HEK293 (cell line): Measurements from ENCODE around the gene KCNIP4.

Experiments
- CTCF ChIA-PET: fragments of 350-600 bp; formaldehyde crosslinking; extraction: SDS; loops from one replicate; lab custom pipeline; 2021; ENCODE audit warnings: antibody characterized with exemption; lab: Yijun Ruan, JAX
- POLR2A ChIA-PET: fragments of 300-600 bp; formaldehyde crosslinking; extraction: SDS; loops from one replicate; lab custom pipeline; 2020; ENCODE audit warnings: antibody characterized with exemption, inconsistent platforms; lab: Yijun Ruan, JAX
- H3K27ac ChIP-seq: fragments of 200-500 bp; sonication (Bioruptor generic); 2 replicates; pipeline ENCODE4 v1.5.1; 2014; ENCODE audit warnings: low read depth, low read length, control low read depth, inconsistent platforms; ENCODE audit errors: extremely low read depth
- H3K36me3 ChIP-seq, 2 experiments: fragments of 200-500 bp in 1 of 2; sonication (Bioruptor generic) in 1 of 2; 1 replicate in 1 of 2; 2 replicates in 1 of 2; pipeline ENCODE4 v1.5.1; 2014 to 2017; ENCODE audit warnings: inconsistent platforms in 2 of 2, low read length in 2 of 2; ENCODE audit not compliant: control insufficient read depth in 2 of 2, insufficient read depth in 1 of 2
- H3K4me1 ChIP-seq: fragments of 200-500 bp; sonication (Bioruptor generic); 2 replicates; pipeline ENCODE4 v1.5.1; 2014; ENCODE audit warnings: mild to moderate bottlenecking, low read length, inconsistent platforms; ENCODE audit not compliant: control insufficient read depth, insufficient read depth
- H3K4me3 ChIP-seq: 2 replicates; pipeline ENCODE4 v1.5.1; 2011; ENCODE audit warnings: low read depth, mild to moderate bottlenecking, control low read depth, low read length, moderate library complexity
- H3K9me3 ChIP-seq: fragments of 200-500 bp; sonication (Bioruptor generic); 2 replicates; pipeline ENCODE4 v1.5.1; 2014; ENCODE audit warnings: low read depth, low read length, inconsistent platforms; ENCODE audit not compliant: control insufficient read depth, insufficient read depth
- BCL11B ChIP-seq: fragments of 450-650 bp; formaldehyde crosslinking; IDR thresholded peaks from 2 replicates; pipeline ENCODE4 v1.5.1; 2016; ENCODE audit warnings: low read depth, missing biosample characterization, missing genetic modification characterization
- EGR2 ChIP-seq: fragments of 450-650 bp; formaldehyde crosslinking; IDR thresholded peaks from 2 replicates; pipeline ENCODE4 v1.5.1; 2016; ENCODE audit warnings: low read depth, missing biosample characterization, missing genetic modification characterization
- ELK4 ChIP-seq: IDR thresholded peaks from 2 replicates; pipeline ENCODE4 v1.6.1; 2011; ENCODE audit warnings: mild to moderate bottlenecking, low read depth, low read length, borderline replicate concordance
- HOXD13 ChIP-seq: sonication (generic); formaldehyde crosslinking; IDR thresholded peaks from 2 replicates; pipeline ENCODE4 v1.8.0; 2022; ENCODE audit warnings: missing genetic modification reagents, borderline replicate concordance
- KLF7 ChIP-seq: fragments of 450-650 bp; formaldehyde crosslinking; IDR thresholded peaks from 2 replicates; pipeline ENCODE4 v1.5.1; 2016; ENCODE audit warnings: missing biosample characterization, missing genetic modification characterization, borderline replicate concordance
- REPIN1 ChIP-seq: fragments of 450-650 bp; formaldehyde crosslinking; IDR thresholded peaks from 2 replicates; pipeline ENCODE4 v1.5.1; 2017; ENCODE audit warnings: missing biosample characterization, missing genetic modification characterization, low read depth
- ZBTB11 ChIP-seq: fragments of 450-650 bp; formaldehyde crosslinking; conservative IDR thresholded peaks from 2 replicates; pipeline ENCODE4 v1.5.1; 2016; ENCODE audit warnings: low read depth, missing biosample characterization, missing genetic modification characterization
- ZNF114 ChIP-seq: fragments of 450-650 bp; formaldehyde crosslinking; IDR thresholded peaks from 2 replicates; pipeline ENCODE4 v1.5.0; 2017; ENCODE audit warnings: missing biosample characterization, missing genetic modification characterization
- ZNF2 ChIP-seq: fragments of 450-650 bp; formaldehyde crosslinking; IDR thresholded peaks from 2 replicates; pipeline ENCODE4 v1.5.1; 2016; ENCODE audit warnings: missing biosample characterization, missing genetic modification characterization
- ZNF221 ChIP-seq: fragments of 450-650 bp; formaldehyde crosslinking; IDR thresholded peaks from 2 replicates; pipeline ENCODE4 v1.5.1; 2017; ENCODE audit warnings: missing biosample characterization, missing genetic modification characterization, borderline replicate concordance
- ZNF248 ChIP-seq: fragments of 450-650 bp; formaldehyde crosslinking; IDR thresholded peaks from 2 replicates; pipeline ENCODE4 v1.5.1; 2017; ENCODE audit warnings: missing biosample characterization, missing genetic modification characterization
- ZNF280D ChIP-seq: fragments of 450-650 bp; formaldehyde crosslinking; IDR thresholded peaks from 2 replicates; pipeline ENCODE4 v1.5.1; 2016; ENCODE audit warnings: missing biosample characterization, missing genetic modification characterization
- ZNF302 ChIP-seq: fragments of 450-650 bp; formaldehyde crosslinking; IDR thresholded peaks from 2 replicates; pipeline ENCODE4 v1.5.1; 2016; ENCODE audit warnings: missing biosample characterization, missing genetic modification characterization, low read depth
- ZNF350 ChIP-seq: fragments of 450-650 bp; formaldehyde crosslinking; IDR thresholded peaks from 2 replicates; pipeline ENCODE4 v1.5.0; 2017; ENCODE audit warnings: missing biosample characterization, mild to moderate bottlenecking, missing genetic modification characterization
- ZNF366 ChIP-seq: fragments of 450-650 bp; formaldehyde crosslinking; conservative IDR thresholded peaks from 2 replicates; pipeline ENCODE4 v1.5.1; 2016; ENCODE audit warnings: missing biosample characterization, missing genetic modification characterization
- ZNF391 ChIP-seq: fragments of 450-650 bp; formaldehyde crosslinking; IDR thresholded peaks from 2 replicates; pipeline ENCODE4 v1.5.1; 2016; ENCODE audit warnings: low read depth, missing biosample characterization, missing genetic modification characterization, borderline replicate concordance
- ZNF48 ChIP-seq: fragments of 450-650 bp; formaldehyde crosslinking; IDR thresholded peaks from 2 replicates; pipeline ENCODE4 v1.5.1; 2016; ENCODE audit warnings: missing biosample characterization, missing genetic modification characterization
- ZNF610 ChIP-seq: fragments of 450-650 bp; formaldehyde crosslinking; IDR thresholded peaks from 2 replicates; pipeline ENCODE4 v1.5.1; 2016; ENCODE audit warnings: missing biosample characterization, missing genetic modification characterization, borderline replicate concordance
- ZNF639 ChIP-seq: fragments of 450-650 bp; formaldehyde crosslinking; IDR thresholded peaks from 2 replicates; pipeline ENCODE4 v1.5.1; 2016; ENCODE audit warnings: missing biosample characterization, missing genetic modification characterization
- ZSCAN16 ChIP-seq: fragments of 450-650 bp; formaldehyde crosslinking; IDR thresholded peaks from 2 replicates; pipeline ENCODE4 v1.5.1; 2016; ENCODE audit warnings: missing biosample characterization, missing genetic modification characterization

Gene KCNIP4

GRCh38 chr4:21688596-21689265, 259.8 kb downstream of the KCNIP4 start (continued):
- TF ChIP-seq ZNF280D (no peak), KLF7 (tag by site-specific recombination) (no peak)

GRCh38 chr4:21685911-21686310, 262.7 kb downstream of the KCNIP4 start:
- ChIA-PET POLR2A (no interaction called here), CTCF (interaction anchor here (0.5 to 1.2 kb wide), 2 partner anchors 80 to 777 kb away, joined by 3 read pairs; no protein-coding TSS in a partner anchor)
- no peaks in the 10 kb centered on the region for H3K4me1 ChIP-seq
- no peak overlapping the region for H3K4me3 ChIP-seq
- no peak for TF ChIP-seq ZNF391 (tag by site-specific recombination)
- no peak for TF ChIP-seq REPIN1
- TF ChIP-seq ZSCAN16: no peak
- TF ChIP-seq HOXD13: no peak
- TF ChIP-seq ZNF302 (tag by site-specific recombination): no peak
- TF ChIP-seq EGR2 (tag by site-specific recombination): no peak
- H3K27ac ChIP-seq: no peak overlapping the region
- H3K36me3 ChIP-seq: no peaks in the 10 kb centered on the region
- no peaks in the 10 kb centered on the region for H3K9me3 ChIP-seq

GRCh38 chr4:21680326-21680898, 268.2 kb downstream of the KCNIP4 start:
- no peaks in the 10 kb centered on the region for H3K9me3 ChIP-seq
- no peak overlapping the region for H3K27ac ChIP-seq
- TF ChIP-seq ZNF639 (tag by site-specific recombination) (no peak), ZNF350 (tag by site-specific recombination) (no peak)
- H3K4me1 ChIP-seq: no peaks in the 10 kb centered on the region
- ChIA-PET POLR2A (no interaction called here), CTCF (no interaction called here)
- no peak overlapping the region for H3K4me3 ChIP-seq
- H3K36me3 ChIP-seq: no peaks in the 10 kb centered on the region

- POLR2A ChIA-PET: no interaction called here
- CTCF ChIA-PET: no interaction called here
- H3K4me3 ChIP-seq: no peak overlapping the region
- H3K36me3 ChIP-seq: no peaks in the 10 kb centered on the region
- TF ChIP-seq ZNF221 (no peak), ZBTB11 (no peak), ELK4 (no peak), ZNF610 (tag by site-specific recombination) (no peak), ZNF248 (no peak), BCL11B (tag by site-specific recombination) (no peak), ZNF2 (tag by site-specific recombination) (no peak), ZNF366 (tag by site-specific recombination) (no peak), KLF7 (tag by site-specific recombination) (no peak), ZNF114 (tag by site-specific recombination) (no peak), ZNF48 (tag by site-specific recombination) (no peak)
- TF ChIP-seq, all 188 proteins: peak for 0
- Histone ChIP-seq H3K27ac (no peak overlapping the region), H3K9me3 (no peaks in the 10 kb centered on the region), H3K4me1 (no peaks in the 10 kb centered on the region)
These were observed 269.9 kb downstream of the KCNIP4 start for GRCh38 chr4:21678711-21679110.
